ENCODE results near the gene ISL2. TPM values are rescaled to one million over a fixed set of nuclear protein-coding genes. Genes with fewer than 3 reads are reported as not detected.
A peak's percentile ranks its signal among the peaks of the same experiment; 100 is the strongest.

Gene ISL2
- total RNA-seq, 1 experiment from 2014 or later, result 0.15 TPM

DNA sequence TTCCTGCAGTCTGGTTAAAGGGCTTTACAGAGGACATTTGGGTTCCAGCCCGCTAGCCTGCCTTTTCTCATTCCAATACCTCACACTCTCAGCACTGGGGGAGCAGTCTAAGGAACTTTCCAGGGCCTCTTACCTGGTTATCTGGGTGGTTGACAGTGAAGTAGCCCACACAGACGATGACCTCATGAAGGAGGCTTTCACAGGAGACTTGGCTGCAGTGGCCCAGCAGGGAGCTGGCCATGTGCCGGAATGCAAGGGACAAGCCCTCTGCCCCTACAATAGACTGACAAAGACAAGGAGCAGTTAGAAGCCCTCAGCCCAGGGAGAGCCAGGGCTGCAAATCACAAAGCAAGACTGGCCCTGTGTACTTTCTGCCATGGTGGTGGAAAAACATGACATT, 39.5 kb downstream of the ISL2 start:
- Histone ChIP-seq H2BK5ac (ENCODE audit: insufficient read length, low read length) (no peak overlapping the region), H3K27ac (ENCODE audit: insufficient read length, low read depth, low read length) (no peak overlapping the region), H2BK15ac (ENCODE audit: low read depth, low read length) (no peak overlapping the region), H4K20me1 (ENCODE audit: control insufficient read depth, insufficient read depth, insufficient read length) (no peaks in the 10 kb centered on the region), H3K4me2 (ENCODE audit: insufficient read depth, insufficient read length, low read length) (no peak overlapping the region), H2AK5ac (ENCODE audit: insufficient read length, low read length) (no peak overlapping the region), H2BK12ac (ENCODE audit: insufficient read length, low read depth, low read length) (no peak overlapping the region), H3K9me3 (ENCODE audit: control insufficient read depth, low read depth, low read length) (no peaks in the 10 kb centered on the region), H3K4me1 (ENCODE audit: insufficient read depth, low read length) (no peaks in the 10 kb centered on the region), H3K4ac (ENCODE audit: low read depth, low read length) (no peak overlapping the region), H2BK20ac (ENCODE audit: low read depth, low read length, poor library complexity, severe bottlenecking) (no peak overlapping the region), H3K56ac (ENCODE audit: insufficient read length, low read depth, low read length) (no peak overlapping the region), H4K8ac (replicated peaks; ENCODE audit: insufficient read length, low read depth, low read length) (no peak overlapping the region), H3K23me2 (ENCODE audit: insufficient read length, low read depth, low read length, poor library complexity, severe bottlenecking) (no peaks in the 10 kb centered on the region), H4K5ac (ENCODE audit: insufficient read length, low read depth, low read length) (no peak overlapping the region), H3K27me3 (ENCODE audit: insufficient read depth, low read length) (no peaks in the 10 kb centered on the region), H3K9ac (ENCODE audit: extremely low read depth, insufficient read length, low read length) (no peak overlapping the region), H3K79me1 (ENCODE audit: insufficient read depth, low read depth, low read length, poor library complexity, severe bottlenecking) (no peaks in the 10 kb centered on the region), H3K23ac (ENCODE audit: insufficient read length, low read depth, low read length) (no peak overlapping the region), H3K18ac (ENCODE audit: insufficient read length, low read depth, low read length) (no peak overlapping the region), H2BK120ac (ENCODE audit: low read depth, low read length, poor library complexity, severe bottlenecking) (no peak overlapping the region), H3K14ac (ENCODE audit: insufficient read depth, low read length) (no peak overlapping the region), H3K79me2 (ENCODE audit: insufficient read depth, low read length) (no peaks in the 10 kb centered on the region), H2AFZ (ENCODE audit: low read length) (no peak overlapping the region), H3T11ph (ENCODE audit: low read length) (no peak overlapping the region), H4K91ac (ENCODE audit: insufficient read length, low read depth, low read length) (no peak overlapping the region)
- peak; percentile 54 for DNase-seq
- TF ChIP-seq, protein P1, sequence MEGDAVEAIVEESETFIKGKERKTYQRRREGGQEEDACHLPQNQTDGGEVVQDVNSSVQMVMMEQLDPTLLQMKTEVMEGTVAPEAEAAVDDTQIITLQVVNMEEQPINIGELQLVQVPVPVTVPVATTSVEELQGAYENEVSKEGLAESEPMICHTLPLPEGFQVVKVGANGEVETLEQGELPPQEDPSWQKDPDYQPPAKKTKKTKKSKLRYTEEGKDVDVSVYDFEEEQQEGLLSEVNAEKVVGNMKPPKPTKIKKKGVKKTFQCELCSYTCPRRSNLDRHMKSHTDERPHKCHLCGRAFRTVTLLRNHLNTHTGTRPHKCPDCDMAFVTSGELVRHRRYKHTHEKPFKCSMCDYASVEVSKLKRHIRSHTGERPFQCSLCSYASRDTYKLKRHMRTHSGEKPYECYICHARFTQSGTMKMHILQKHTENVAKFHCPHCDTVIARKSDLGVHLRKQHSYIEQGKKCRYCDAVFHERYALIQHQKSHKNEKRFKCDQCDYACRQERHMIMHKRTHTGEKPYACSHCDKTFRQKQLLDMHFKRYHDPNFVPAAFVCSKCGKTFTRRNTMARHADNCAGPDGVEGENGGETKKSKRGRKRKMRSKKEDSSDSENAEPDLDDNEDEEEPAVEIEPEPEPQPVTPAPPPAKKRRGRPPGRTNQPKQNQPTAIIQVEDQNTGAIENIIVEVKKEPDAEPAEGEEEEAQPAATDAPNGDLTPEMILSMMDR (conservative IDR thresholded peaks at IDR 0.05), result no peak
- Mint-ChIP-seq H3K36me3 (ENCODE audit: insufficient read depth in 1 of 3, low read depth in 3 of 3) (no peaks in the 10 kb centered on the region), H3K9me3 (no peaks in the 10 kb centered on the region), H3K4me3 (no peak overlapping the region), H3K4me1 (peaks cover 5 to 6% of the 10 kb centered on the region in 2 experiments; a peak in 3 of 4 replicates), H3K27ac (no peak overlapping the region; a peak in 1 of 7 replicates), H3K27me3 (ENCODE audit: low read depth) (no peaks in the 10 kb centered on the region)
- WGBS (ENCODE audit: extremely low coverage, insufficient read length, low lambda C conversion rate), result no CpG with 5 or more reads among the region's 3 CpGs

Measured in H9 (cell line).